Muscle of arm (tissue), 12 donors: Measurements from ENCODE around the gene ADGRB3. TPM values are rescaled to one million over a fixed set of nuclear protein-coding genes. Genes with fewer than 3 reads are reported as not detected.
"Not testable (repeated sequence)": the region's sequence is repeated elsewhere in the genome, so short reads cannot be mapped to it uniquely, and the experiment has no call there.

Experiments used
- DNase-seq: peaks from one replicate; pipeline ENCODE4 v3.0.0-alpha.2; 2013
- polyA plus RNA-seq, 12 donors: library from polyadenylated mRNA; unstranded; fragments of 120-200 nt; gene quantifications; one replicate each; pipeline ENCODE4 v1.2.1, GENCODE V29; 2013; ENCODE audit not compliant: insufficient read length in 12 of 12

ADGRB3 gene
- polyA plus RNA-seq, 12 donors: 0.65 to 6.4 (median 1.3) TPM; not detected in 1

DNA sequence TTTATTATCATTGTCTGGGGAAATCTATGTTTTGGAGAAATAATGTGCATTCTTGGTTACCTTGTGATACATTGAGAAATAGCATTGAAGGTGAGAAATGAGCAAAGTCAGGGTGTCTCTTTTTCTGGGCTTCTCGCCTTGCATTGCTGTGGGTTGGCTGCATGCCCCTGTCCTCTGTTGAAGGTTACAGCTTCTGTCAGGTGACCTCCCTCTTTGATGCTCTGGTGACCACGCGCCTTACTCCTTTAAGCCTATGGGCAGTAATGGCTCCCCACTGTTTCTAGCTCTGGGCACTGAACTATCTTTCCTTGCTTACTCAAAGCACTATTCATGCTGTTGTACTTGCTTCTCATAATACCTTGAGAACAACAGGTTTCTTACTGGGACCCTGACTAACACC is 14.6 kb downstream of the ADGRB3 start:
- no peak for DNase-seq

DNA sequence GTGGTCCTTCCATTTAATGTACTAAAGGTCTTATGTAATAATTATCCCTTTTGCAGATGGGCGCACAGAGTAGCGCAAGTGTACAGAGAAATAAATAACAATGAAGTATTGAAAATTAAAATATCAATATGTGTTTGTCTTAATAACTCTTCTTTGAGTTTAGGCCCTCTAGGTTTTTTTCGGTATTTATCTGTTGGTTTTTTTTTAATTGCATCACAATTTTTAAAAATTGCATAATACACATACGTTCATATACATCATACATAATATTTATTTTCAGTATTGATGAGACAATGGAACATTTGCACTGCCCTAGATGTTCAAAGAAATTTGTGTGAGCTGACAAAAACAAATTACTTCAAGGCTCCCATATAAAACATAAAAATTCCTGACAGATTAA is 15.1 kb downstream of the ADGRB3 start:
- no peak for DNase-seq

DNA sequence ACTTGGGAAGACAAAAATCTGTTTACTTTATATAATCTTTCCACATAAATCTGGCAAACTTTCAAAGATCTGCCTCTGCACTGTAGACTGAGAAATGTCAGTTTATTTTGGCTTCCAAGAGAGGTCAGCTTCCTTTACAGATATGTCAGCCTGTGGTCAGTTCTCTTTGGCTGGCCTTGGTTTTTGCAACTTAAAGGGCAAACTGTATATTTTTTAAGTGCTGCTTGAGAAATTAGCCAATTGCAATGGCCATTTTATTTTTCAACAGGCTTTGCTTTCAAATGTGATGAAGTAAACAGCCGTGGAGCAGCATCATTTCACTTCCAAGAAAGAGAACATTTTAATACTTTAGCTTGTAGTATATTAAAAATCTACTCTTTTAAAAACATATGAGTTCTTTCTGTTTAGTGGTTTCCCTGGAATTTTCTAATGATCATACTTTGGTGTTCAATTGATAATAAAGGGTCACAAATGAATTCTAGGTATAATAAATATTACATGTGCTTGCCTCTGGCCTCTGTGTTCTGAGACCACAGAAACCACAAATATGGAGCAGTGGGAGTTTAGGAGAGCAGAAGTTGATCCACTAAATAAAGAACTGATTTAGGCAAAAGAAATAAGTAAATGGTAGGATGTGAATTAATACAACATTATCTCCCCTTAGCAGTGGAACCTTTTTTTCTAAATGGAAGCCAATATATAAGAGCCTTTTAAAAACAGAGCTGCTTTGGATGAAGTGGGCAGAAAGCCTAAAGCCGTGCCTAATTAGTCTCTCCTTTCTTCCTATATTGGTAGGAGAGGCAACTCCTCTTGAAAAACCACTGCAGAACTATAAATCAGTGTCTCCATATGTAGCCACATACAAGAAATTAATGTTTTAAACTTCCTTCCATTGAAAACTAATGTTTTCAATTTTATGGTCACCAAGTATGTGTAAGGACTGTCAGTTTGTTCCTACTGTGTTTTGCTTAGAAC is 16.2 kb downstream of the ADGRB3 start:
- no peak for DNase-seq

DNA sequence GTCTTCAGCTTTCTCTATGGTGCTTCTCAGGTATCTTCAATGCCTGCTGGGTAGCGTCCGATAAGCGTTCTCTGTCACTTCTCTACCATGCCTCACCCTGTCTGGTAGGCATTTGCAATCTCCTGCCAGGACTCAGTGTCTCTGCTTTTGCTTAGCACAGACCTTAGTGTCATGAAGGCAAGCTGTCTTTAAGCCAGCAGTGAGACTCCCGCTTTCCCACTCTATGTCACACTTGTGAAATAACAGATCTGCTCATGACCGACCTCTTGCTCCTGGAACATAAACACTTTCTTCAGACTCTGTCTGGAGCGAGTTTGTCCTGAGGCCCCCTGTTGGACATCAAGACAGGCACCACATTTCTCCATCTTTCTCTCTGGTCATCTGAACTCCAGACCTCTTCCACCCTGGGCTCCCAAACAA is 17.0 kb downstream of the ADGRB3 start:
- no peak for DNase-seq

DNA sequence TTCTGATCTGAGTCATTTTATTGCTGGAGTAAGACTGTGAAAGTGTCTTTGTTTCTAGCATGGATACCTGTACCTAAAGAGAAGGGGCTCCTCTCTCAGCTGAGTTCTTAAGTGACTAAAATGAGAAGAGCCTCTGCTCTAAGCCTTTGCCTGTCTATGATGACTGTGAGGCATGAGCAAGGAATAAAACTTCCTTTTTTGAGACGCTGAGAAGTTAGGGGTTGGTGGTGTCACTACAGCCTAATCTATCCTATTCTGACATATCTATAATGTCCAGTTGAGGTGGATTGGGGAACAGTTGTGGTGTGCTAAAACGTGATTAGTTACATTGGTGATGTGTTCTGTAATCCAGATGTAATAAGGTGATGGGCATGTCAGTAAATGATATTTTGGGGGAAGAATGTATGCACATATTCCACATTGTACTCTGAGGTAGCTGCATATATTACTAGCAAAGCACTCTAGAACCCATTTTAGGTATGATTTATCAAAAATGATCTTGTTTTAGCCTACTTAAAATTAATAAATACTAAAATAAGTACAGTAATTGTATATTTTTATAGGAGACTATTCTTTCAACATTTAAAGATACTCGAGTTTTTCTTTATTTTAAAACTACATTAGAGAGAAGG is 18.1 kb downstream of the ADGRB3 start:
- no peak for DNase-seq

DNA sequence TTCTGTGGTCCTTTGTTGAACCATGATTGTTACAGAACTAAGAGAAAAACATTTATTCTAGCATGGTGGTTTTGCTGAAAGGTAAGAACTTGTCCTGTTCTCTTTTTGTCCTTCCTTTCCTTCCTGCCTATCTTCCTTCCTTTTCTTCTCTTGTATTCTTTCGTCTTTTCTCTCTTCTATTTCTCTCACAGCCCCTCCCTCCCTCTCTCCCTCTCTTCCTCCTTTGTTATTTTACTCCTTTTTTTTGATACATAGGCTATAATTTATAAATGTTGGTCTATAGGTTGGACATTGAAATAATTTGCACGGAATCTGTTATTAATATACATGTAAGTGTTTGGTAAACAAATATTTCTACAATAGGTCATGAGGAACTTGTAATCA is 18.6 kb downstream of the ADGRB3 start:
- no peak for DNase-seq

DNA sequence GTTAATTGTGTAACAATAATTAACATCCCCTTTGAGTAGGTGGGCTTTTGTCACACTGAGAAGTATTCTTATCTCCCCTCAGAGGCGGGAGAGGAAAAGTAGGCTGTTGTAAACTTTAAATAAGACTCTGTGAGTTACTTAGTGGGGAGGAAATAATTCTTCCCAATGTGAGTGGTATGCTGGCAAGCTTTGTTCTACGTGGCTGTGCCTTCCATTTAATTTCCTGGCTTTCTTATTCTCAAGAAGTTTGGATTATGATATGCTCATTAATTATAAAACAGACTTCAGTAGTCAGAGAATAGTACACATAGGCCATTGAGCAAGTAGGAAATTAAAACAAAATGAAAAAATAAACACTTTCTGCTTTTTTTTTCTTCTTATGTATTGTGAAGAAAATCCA is 19.1 kb downstream of the ADGRB3 start:
- DNase-seq: no peak

DNA sequence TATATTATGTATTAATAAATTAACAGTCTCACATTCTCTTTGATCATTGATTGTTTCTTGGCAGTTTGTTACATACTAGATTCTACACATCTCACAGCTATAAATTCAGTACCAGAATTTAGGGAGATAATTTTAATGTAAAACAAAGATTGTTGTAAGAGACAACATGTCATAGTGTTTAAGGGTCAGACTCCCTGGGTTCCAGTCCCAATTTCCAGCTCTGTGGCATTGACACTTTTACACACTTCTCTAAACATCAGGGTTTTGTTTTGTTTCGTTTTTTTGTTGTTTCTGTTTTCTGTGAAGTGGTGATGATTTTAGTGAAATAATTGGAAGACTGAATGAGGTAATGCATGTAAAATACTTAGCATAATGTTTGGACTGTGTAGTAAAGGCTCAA is 19.9 kb downstream of the ADGRB3 start:
- DNase-seq: no peak

DNA sequence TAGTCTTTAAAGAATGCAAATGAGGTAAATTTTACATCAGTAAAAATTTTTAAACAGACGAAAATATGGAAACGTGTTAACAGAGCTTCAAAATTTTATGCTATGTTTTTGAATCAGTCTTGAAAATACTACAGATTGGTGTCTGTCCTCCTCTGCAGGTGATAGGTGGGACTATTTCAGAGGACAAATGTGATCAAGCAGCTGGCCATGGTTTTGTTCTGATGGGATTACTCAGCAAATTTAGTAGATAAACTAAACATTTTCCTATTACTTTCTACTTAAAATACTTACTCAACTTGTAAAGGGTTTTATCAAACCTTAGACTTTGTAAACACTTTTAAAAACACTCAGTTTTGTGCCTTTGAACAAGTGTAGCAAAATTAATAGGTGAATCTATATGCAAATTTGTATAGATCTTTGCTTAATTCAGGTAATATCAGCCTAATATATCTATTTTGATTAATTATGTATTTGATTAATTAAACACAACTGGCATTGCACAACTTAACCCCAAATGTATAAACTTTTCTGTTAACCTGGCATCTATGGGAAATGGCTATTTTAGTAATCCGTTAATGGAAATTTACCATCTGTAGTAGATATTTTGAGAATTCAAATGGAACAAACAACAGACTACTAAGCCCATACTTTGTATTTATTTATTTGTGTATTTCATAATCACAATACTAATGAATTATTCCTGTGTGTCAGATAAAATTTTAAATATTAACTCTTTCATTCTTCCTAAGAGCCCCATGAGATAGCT is 22.5 kb downstream of the ADGRB3 start:
- no peak for DNase-seq

DNA sequence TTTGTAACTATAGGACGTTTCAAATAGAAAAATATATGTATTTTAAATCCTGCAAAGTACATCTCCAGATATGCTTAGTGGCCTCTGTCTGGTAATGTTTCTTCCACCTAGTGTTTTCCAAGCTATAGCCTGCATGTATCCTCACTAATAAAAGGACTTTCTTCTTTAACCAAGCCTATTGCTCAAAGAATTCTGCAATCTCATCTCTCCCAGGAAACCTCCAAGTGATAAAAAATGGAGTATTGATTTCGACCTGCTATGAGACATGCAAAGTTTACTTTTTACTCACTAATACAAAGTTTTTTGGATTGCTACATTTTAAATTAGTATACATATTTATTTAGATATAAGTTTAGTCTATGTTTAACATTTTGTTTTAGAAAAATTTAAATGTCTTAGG is 23.3 kb downstream of the ADGRB3 start:
- no peak for DNase-seq

DNA sequence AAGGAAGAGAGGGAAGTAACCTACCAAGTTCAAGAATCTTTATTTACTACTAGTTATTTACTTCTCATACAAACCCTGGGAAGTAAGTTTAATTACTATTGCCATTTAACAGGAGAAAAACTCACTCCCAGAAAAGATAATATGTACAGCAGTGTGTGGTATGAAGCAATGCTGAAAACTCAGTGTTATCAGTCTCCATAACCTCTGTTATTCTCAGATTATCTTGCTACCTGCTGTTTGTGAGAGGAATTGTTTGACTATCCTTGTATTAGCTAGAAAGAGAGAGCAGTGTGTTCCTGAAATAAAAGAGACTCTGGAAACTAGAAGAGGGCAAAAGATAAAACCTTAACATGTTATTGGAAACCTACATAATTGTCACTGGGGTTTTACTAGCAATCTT is 38.2 kb downstream of the ADGRB3 start:
- no peak for DNase-seq

DNA sequence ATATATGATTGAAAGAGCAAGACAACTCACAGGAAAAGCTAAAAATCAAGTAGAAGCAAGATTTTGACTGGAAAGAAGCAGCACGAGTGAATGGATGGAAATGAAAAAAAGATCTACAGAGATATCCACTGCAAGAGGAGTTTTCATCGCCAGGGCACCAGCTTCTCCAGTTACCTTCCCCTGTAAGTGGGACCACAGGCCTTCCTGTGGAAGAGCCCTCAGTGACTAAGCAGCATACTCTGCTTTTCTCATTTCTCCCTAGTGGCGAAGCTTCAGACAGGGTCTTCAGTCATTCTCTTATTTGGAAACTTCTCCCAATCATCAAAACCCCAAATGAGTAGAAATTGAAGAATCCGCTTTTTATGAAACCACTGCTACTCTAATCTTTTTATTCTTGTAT is 40.5 kb downstream of the ADGRB3 start:
- no peak for DNase-seq

DNA sequence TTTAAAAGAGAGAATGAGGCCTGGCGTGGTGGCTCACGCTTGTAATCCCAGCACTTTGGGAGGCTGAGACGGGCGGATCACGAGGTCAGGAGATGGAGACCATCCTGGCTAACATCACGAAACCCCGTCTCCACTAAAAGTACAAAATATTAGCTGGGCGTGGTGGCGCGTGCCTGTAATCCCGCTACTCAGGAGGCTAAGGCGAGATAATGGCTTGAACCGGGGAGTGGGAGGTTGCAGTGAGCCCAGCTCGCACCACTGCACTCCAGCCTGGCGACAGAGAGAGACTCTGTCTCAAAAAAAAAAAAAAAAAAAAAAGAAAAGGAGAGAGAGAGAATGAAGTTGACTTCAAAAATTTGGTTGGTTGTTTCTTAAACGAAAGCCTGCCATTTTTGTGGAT is 41.0 kb downstream of the ADGRB3 start:
- DNase-seq: not testable (repeated sequence)

DNA sequence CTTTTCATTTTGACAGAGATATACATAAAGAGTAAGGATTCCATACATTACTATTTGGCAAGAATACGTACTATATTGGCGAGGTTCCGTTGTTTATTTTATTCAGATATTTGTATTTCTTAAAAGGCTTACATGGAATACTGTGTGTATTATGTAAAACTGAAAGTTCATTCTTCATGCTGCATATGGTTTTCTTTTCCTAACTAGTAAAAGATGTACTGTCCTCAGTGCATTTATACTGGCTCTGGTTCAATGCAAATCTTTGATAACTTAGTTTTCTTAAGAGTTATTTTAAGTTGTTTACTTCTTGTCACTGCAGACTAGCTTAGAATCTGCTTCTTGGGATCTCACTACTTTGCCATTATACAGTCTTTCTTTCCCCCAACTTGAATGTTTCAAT is 42.0 kb downstream of the ADGRB3 start:
- DNase-seq: peak; percentile 4

DNA sequence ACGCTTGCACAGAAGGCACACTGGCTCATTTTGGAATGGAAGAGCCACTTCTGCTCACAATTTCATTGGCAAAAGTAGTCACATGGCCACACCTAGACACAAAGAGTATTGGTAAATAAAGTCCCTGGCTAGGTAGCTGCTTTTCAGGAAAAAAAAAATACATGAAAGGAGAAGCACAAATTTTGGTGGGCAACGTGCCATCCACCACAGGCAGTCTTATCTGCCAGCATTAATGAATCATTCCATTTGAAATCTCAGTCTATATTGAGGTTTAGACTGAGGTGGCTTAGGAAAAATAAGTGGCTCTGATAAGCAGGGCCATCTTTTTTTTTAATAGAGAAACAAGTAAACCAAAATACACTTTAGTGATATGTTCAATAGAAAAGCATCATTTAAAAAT is 44.3 kb downstream of the ADGRB3 start:
- DNase-seq: no peak

DNA sequence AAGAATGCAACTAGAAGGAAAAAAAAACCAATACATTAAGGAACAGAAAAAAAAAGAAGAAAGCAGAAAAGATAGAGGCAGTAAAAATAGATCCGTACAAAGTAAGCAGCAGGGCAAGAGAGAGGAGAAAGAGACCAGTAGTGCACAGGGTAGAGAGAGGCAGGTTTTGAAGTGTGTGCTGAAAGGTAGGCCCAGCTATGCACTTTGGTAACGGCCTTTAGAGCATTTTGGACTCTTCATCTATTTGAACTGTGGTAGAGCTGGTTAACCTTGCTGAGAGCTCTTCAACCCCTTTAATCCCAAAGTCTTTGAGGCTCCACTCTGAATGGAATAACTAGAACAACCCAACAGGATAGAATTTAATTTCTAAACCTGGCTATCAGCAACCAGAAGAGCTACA is 45.2 kb downstream of the ADGRB3 start:
- DNase-seq: no peak

DNA sequence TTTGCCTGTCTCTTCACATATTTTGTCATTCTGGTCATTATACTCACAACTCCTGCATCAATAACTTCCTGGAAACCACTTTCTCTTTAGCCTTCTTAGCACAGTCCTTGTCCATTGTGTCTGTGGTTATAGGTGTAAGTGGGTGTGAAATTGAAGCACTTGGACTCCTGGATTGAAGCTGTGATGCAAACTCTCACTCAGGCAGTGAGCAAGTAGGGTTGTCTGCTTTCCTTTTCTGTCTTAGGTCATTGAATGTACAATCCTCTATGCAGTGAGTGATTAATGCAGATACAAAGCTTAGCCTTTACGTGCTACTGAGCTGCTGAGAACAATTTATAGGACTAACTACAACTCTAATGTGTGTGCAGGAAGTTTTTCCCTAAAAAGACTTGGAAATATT is 54.8 kb downstream of the ADGRB3 start:
- DNase-seq: no peak

DNA sequence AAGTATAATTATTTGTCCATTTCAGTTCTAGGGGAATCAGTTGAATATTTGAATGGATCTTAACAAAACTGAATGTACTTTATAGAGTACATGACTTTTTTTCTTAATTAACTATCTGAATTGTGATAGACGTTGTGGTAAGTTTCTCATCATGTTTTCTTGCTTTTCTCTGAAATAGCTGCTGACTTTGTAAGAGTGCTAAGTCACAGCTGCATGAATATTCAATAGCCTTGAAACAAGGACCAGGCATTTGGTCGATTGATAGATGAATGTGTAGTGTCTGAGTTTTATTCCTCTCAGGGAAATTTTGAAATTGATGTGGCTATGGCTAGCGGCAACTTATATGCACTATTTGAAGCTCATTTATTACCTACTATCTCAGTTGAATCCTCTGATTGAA is 56.0 kb downstream of the ADGRB3 start:
- DNase-seq: no peak

DNA sequence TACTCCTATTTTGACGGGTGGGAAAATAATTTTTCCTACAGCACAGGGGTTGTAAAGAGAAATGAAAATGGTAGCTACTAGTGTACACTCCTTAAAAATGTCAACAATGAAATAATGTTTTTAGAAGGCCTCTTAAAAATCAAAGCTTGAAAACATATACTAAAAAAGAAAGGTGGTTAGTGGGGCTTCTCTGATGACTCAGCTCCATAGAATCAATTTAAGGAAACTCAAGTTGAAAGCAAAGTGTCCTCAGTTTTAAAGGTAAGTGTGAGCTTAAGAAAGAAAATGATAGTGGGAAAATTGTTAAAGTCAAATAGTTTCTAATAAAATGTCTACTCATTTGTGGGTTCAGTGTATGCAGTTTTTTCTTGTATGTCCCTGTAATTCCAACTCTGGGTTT is 58.2 kb downstream of the ADGRB3 start:
- no peak for DNase-seq

DNA sequence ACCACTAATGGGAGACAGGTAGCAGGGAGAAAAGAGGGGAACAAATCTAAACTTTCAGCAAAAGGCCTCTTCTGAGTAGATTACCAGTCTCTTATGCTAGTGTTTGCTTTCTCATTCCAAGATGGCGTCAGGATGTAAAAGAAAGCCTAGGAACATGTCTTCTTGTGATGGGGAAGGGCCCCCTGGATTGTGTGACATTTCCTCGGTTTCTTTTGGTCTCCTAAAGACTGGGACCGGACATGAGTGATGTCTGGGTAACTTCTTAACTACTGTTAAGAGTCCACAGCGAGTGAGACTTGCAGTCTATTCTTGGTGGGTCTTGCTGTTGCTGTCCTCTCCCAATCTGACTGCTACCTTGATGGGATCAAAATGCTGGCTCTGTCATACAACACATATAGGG is 60.3 kb downstream of the ADGRB3 start:
- no peak for DNase-seq

DNA sequence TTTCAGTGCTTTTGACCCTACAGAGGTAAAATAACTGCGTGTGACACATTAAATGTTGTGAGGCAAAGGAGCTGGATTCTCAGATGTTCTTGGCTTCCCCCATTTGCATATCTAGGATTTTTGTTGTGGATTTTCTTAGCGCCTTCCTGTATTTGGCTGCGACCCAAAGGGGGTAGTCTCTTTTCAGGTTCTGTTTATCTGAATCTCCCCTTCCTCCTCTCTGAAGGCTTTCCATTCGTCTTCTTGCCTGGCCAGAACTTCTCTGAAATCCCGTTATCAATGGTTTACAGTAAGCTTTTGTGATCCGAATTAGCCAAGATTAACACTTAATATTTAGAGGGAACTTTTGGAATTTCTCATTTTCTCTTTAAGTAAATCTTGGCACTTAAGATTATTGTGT is 60.8 kb downstream of the ADGRB3 start:
- no peak for DNase-seq

DNA sequence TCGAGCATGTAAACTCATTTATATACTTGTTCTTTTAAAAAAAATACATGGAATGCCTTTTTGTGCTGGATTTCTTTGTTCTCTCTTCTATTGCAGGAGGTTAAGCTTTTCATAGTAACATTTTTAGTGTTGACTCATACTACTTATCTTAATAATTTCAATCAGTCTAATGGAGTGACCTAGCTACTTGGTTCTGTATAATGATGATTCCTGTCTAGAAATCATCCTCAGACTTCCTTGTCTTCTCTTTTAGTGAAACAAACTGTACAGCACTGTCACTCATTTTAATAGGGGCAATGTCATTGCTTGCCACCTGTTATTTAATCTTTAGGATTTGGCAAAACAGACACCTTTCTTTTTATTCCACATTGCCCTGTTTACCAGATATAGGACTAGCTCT is 62.3 kb downstream of the ADGRB3 start:
- no peak for DNase-seq

DNA sequence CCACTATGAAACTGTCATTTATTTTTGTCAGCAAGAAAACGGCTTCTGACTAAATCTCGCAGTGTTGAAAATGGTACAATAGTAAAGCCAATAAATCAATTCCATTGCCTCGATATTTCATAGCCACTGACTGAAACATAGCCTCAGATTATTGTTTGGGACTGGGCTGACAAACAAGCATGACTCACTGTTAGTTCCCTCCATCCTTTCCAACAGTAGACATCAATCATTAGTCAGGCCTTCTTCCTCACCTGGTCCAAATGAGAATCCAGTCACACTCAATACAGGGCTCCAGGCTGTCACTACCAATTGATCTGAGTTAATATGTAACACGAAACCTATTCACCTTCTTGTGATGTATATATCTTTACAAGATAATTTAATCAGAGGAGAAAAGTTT is 66.1 kb downstream of the ADGRB3 start:
- DNase-seq: no peak
